Thyroid gland (tissue), 4 donors: ENCODE data around the gene POU3F3.

Experiments
- CTCF ChIP-seq, 6 experiments: fragments of 200-600 bp in 3 of 6; fragments of 450-650 bp in 3 of 6; sonication (generic) in 3 of 6; IDR thresholded peaks; one replicate each; pipeline ENCODE4 v1.5.1; 2016 to 2019; ENCODE audit warnings: antibody characterized with exemption in 6 of 6, mild to moderate bottlenecking in 2 of 6, inconsistent platforms in 1 of 6, moderate library complexity in 1 of 6
- POLR2A ChIP-seq, 2 donors: fragments of 450-650 bp; IDR thresholded peaks; one replicate each; pipeline ENCODE4 v1.6.1; 2017; ENCODE audit warnings: antibody characterized with exemption in 2 of 2, mild to moderate bottlenecking in 2 of 2, moderate library complexity in 1 of 2

GRCh38 chr2:104874230-104874629 lies 20.3 kb downstream of the POU3F3 start:
- TF ChIP-seq CTCF (IDR thresholded peaks at IDR 0.05), result no peak
- no peak for TF ChIP-seq POLR2A (IDR thresholded peaks at IDR 0.05)
